ENCODE measurements around the gene KIAA1217. TPM values are rescaled to one million over a fixed set of nuclear protein-coding genes. Genes with fewer than 3 reads are reported as not detected.

KIAA1217 gene
- total RNA-seq, 1 donor from 2014 or later: 18.9 TPM

DNA sequence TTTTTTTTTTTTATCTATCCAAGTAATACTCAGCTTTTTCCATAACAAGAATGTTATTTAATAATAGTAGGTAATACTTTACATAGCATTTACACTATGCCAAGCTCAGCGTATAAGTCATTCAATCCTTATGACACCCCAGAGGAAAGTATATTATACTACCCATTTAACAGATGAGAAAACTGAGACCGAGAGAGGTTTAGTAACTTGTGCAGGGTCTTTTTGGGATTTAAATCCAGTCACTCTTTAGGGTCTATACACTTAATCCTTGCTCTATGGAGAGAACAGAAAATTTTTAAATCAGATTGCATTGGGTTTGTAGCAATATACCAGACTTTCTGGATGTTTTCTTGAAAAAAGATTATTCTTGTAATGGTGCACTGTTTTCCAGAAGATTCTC lies 322.5 kb downstream of the KIAA1217 start:
- TF ChIP-seq, protein P1, sequence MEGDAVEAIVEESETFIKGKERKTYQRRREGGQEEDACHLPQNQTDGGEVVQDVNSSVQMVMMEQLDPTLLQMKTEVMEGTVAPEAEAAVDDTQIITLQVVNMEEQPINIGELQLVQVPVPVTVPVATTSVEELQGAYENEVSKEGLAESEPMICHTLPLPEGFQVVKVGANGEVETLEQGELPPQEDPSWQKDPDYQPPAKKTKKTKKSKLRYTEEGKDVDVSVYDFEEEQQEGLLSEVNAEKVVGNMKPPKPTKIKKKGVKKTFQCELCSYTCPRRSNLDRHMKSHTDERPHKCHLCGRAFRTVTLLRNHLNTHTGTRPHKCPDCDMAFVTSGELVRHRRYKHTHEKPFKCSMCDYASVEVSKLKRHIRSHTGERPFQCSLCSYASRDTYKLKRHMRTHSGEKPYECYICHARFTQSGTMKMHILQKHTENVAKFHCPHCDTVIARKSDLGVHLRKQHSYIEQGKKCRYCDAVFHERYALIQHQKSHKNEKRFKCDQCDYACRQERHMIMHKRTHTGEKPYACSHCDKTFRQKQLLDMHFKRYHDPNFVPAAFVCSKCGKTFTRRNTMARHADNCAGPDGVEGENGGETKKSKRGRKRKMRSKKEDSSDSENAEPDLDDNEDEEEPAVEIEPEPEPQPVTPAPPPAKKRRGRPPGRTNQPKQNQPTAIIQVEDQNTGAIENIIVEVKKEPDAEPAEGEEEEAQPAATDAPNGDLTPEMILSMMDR (IDR thresholded peaks at IDR 0.05; ENCODE audit: insufficient read depth, low read length, poor library complexity, severe bottlenecking): no peak
- no peak overlapping the region for H3K4me3 ChIP-seq (ENCODE audit: low read depth, low read length)
- no peak for DNase-seq (ENCODE audit: low read depth)
- H3K27me3 ChIP-seq (ENCODE audit: control insufficient read depth, insufficient read depth, low read length): no peaks in the 10 kb centered on the region
- H3K36me3 ChIP-seq (ENCODE audit: control insufficient read depth, insufficient read depth, low read length): no peaks in the 10 kb centered on the region

DNA sequence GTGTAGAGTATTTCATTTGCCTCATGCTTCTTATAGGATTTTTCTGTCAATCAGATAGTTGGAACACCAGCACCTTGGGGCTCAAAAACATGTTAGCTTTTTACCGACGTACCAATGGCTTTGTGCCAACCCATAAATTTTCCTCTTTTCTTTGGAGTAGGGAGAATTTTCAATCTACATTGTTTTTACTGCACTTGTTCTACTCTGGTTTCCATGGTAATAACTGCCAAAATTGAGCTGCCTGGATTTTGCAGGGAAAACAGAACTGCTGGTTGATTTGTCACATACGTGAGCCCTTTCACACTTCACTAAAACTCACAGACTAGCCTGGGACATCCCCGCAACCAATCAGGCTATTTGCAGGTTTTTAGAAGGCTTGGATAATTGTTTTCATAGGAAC lies 325.0 kb downstream of the KIAA1217 start:
- no peak for DNase-seq (ENCODE audit: low read depth)
- TF ChIP-seq, protein P1 (IDR thresholded peaks at IDR 0.05; ENCODE audit: insufficient read depth, low read length, poor library complexity, severe bottlenecking): no peak
- H3K36me3 ChIP-seq (ENCODE audit: control insufficient read depth, insufficient read depth, low read length): no peaks in the 10 kb centered on the region
- H3K27me3 ChIP-seq (ENCODE audit: control insufficient read depth, insufficient read depth, low read length): no peaks in the 10 kb centered on the region
- no peak overlapping the region for H3K4me3 ChIP-seq (ENCODE audit: low read depth, low read length)

DNA sequence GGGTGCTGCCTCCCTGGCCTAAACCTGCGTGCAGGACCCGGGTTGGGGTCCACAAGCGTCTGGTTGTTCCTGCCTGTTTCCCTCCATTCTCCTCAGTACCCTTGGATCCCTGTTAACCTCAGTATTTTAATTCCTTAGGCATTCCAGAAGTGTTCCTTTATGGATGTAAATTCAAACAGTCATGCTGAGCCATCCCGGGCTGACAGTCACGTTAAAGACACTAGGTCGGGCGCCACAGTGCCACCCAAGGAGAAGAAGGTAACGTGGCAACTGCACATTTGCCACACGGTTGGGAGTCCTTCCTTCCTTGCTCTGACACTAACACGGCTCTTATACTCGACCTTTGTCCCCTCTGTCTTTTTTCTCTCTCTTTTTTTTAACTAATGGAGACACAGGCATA lies 327.7 kb downstream of the KIAA1217 start:
- no peak for DNase-seq (ENCODE audit: low read depth)
- Histone ChIP-seq H3K4me3 (ENCODE audit: low read depth, low read length) (no peak overlapping the region), H3K27me3 (ENCODE audit: control insufficient read depth, insufficient read depth, low read length) (no peaks in the 10 kb centered on the region), H3K36me3 (ENCODE audit: control insufficient read depth, insufficient read depth, low read length) (no peaks in the 10 kb centered on the region)
- TF ChIP-seq, protein P1 (IDR thresholded peaks at IDR 0.05; ENCODE audit: insufficient read depth, low read length, poor library complexity, severe bottlenecking): no peak

DNA sequence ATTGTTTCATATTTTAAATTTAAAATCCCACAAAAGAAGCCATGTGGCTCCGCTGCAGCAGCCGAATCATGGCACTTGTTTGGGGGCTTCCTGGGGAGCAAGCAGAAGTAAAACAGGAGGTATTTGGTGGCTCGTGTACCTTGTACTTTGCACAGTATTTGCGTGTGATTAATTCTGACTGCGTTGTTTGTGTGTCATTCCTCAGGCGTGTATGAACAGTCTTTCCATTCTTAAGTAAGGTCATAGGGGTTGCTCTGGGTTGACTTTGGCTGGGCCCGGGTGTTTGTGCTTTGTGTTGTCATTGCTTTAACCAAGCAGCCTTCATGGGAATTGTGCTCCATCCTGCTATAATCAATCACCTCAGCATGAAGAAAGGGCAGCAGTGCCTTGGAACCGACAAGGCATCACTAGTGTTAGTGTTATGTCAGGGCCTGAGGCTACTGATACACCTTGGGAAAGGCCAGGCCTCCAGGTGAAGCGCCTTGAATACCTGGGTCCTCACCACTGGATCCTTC lies 332.4 kb downstream of the KIAA1217 start:
- DNase-seq (ENCODE audit: low read depth): no peak
- Histone ChIP-seq H3K36me3 (ENCODE audit: control insufficient read depth, insufficient read depth, low read length) (no peaks in the 10 kb centered on the region), H3K4me3 (ENCODE audit: low read depth, low read length) (no peak overlapping the region)

DNA sequence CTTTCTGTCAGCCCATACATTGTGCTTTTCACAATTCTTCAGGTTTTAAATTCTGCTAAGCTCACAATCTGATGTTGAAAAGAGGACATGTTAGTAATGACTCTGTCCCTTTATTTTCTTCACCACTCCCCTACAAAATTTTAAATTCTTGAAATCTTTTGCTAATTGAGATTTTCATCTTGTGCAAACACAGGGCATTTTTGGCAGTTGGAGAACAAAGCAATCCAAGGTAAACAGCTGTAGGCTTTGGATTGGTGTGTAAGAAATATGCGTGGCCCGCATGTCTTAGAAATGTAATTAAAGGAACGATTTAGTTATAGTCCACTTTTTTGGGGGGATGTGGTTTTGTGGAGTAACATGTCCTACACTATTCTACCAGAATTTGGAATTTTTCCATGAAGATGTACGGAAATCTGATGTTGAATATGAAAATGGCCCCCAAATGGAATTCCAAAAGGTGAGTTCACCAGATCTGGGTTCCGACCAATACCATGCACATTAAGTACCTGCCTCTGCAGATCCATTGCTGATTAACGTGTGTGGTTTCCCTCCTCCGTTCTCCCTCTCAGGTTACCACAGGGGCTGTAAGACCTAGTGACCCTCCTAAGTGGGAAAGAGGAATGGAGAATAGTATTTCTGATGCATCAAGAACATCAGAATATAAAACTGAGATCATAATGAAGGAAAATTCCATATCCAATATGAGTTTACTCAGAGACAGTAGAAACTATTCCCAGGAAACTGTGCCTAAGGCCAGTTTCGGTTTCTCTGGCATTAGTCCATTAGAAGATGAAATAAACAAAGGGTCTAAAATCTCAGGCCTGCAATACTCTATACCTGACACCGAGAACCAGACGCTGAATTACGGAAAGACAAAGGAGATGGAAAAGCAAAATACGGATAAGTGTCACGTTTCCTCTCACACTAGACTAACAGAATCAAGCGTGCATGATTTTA lies 333.7 kb downstream of the KIAA1217 start:
- TF ChIP-seq, protein P1 (IDR thresholded peaks at IDR 0.05; ENCODE audit: insufficient read depth, low read length, poor library complexity, severe bottlenecking): no peak
- Histone ChIP-seq H3K27me3 (ENCODE audit: control insufficient read depth, insufficient read depth, low read length) (no peaks in the 10 kb centered on the region), H3K36me3 (ENCODE audit: control insufficient read depth, insufficient read depth, low read length) (no peaks in the 10 kb centered on the region), H3K4me3 (ENCODE audit: low read depth, low read length) (no peak overlapping the region)
- DNase-seq (ENCODE audit: low read depth): no peak

More for the DNA sequence above, 332.4 kb downstream of the KIAA1217 start:
- TF ChIP-seq, protein P1 (IDR thresholded peaks at IDR 0.05; ENCODE audit: insufficient read depth, low read length, poor library complexity, severe bottlenecking): no peak
- no peaks in the 10 kb centered on the region for H3K27me3 ChIP-seq (ENCODE audit: control insufficient read depth, insufficient read depth, low read length)
